Fibroblast of pulmonary artery (primary cell): ENCODE measurements around the gene ATP6V1E1.

Experiments
- DNase-seq: peaks from one replicate; pipeline ENCODE4 v3.0.0-alpha.2; 2010; ENCODE audit warnings: low read depth
- H3K4me3 ChIP-seq: replicated peaks from 2 replicates; pipeline ENCODE4 v1.5.1; 2011; ENCODE audit warnings: low read depth, mild to moderate bottlenecking, control low read depth, low read length, moderate library complexity
- TF ChIP-seq, protein P1 (sequence below): IDR thresholded peaks from 2 replicates; pipeline ENCODE4 v1.5.1; 2011; ENCODE audit warnings: mild to moderate bottlenecking, control low read depth, low read length, inconsistent platforms; ENCODE audit errors: missing control alignments

The ATP6V1E1 gene

DNA sequence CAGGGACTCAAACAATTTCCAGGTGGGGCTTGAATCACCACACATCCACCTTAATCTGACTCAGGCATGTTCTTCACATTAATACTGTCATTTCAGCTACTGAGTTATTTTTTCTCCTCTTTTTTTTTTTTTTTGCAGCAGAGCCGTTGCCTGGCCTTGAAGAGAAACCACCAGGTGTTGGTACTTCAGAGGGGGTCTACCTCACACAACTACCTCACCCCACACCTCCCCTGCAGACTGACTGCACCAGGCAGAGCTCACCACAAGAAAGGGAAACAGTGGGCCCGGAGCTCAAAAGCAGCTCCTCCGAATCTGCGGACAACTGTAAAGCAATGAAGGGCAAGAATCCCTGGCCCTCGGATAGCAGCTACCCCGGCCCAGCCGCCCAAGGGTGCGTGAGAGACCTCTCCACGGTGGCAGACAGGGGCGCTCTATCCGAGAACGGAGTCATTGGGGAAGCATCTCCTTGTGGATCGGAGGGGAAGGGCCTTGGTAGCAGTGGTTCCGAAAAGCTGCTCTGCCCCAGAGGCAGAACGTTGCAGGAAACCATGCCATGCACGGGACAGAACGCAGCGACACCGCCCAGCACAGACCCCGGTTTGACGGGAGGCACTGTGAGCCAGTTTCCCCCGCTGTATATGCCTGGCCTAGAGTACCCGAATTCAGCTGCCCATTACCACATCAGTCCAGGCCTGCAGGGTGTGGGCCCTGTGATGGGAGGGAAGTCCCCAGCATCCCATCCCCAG, 80.4 kb downstream of the ATP6V1E1 start:
- no peak for DNase-seq
- H3K4me3 ChIP-seq = no peak overlapping the region
- TF ChIP-seq, protein P1, sequence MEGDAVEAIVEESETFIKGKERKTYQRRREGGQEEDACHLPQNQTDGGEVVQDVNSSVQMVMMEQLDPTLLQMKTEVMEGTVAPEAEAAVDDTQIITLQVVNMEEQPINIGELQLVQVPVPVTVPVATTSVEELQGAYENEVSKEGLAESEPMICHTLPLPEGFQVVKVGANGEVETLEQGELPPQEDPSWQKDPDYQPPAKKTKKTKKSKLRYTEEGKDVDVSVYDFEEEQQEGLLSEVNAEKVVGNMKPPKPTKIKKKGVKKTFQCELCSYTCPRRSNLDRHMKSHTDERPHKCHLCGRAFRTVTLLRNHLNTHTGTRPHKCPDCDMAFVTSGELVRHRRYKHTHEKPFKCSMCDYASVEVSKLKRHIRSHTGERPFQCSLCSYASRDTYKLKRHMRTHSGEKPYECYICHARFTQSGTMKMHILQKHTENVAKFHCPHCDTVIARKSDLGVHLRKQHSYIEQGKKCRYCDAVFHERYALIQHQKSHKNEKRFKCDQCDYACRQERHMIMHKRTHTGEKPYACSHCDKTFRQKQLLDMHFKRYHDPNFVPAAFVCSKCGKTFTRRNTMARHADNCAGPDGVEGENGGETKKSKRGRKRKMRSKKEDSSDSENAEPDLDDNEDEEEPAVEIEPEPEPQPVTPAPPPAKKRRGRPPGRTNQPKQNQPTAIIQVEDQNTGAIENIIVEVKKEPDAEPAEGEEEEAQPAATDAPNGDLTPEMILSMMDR = no peak

DNA sequence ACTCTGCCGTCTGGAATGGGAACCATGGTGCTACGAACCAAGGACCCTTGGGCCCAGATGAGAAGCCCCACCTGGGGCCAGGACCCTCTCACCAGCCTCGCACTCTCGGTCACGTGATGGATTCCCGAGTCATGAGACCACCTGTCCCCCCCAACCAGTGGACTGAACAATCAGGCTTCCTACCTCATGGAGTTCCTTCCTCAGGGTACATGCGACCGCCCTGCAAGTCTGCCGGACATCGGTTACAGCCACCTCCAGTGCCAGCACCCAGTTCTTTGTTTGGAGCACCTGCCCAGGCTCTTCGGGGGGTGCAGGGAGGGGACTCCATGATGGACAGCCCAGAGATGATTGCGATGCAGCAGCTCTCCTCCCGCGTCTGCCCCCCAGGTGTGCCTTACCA, 86.1 kb downstream of the ATP6V1E1 start:
- DNase-seq = no peak
- no peak overlapping the region for H3K4me3 ChIP-seq
- TF ChIP-seq, protein P1 = no peak
